Endothelial cell of umbilical vein (primary cell): ENCODE measurements around the gene MYO1E. TPM values are rescaled to one million over a fixed set of nuclear protein-coding genes. Genes with fewer than 3 reads are reported as not detected.

Experiments used
- BruUV-seq: library from RNA; stranded (reverse); fragments of 400-500 nt; replicated peaks from 2 replicates; lab custom pipeline; 2021; lab: Mats Ljungman, UMichigan
- CTCF ChIA-PET: fragments of 300-600, 350-600 bp; sonication (Branson Sonifier 250); formaldehyde crosslinking; loops from one replicate; lab custom pipeline; 2021; ENCODE audit warnings: antibody characterized with exemption, inconsistent platforms; lab: Charles Lee
- POLR2A ChIA-PET: fragments of 300-600, 350-600 bp; sonication (Branson Sonifier 250); formaldehyde crosslinking; loops from one replicate; lab custom pipeline; 2021; ENCODE audit warnings: antibody characterized with exemption, inconsistent platforms; lab: Charles Lee
- DNase-seq: peaks from one replicate; pipeline ENCODE4 v3.0.0-alpha.2; 2011; ENCODE audit warnings: low read depth, low spot score
- FAIRE-seq: peaks from 2 replicates; lab custom pipeline; 2011; peaks lifted over from hg19 to GRCh38; lab: Jason Lieb, UNC
- H2AFZ ChIP-seq: 2 replicates; pipeline ENCODE4 v1.6.0; 2012; ENCODE audit warnings: low read depth, low read length, control low read depth, inconsistent platforms
- H3K27ac ChIP-seq: 2 replicates; pipeline ENCODE4 v1.5.1; 2011; ENCODE audit warnings: low read depth, mild to moderate bottlenecking, control low read depth, low read length, moderate library complexity; ENCODE audit not compliant: insufficient read depth
- H3K27me3 ChIP-seq, 2 experiments: 2 replicates each; pipeline versions ENCODE4 v1.6.0 to v1.6.1; 2011; ENCODE audit warnings: low read length in 2 of 2, mixed read lengths in 1 of 2; ENCODE audit not compliant: control insufficient read depth in 2 of 2, insufficient read depth in 2 of 2
- H3K36me3 ChIP-seq, 2 experiments: 2 replicates in 1 of 2; 3 replicates in 1 of 2; pipeline ENCODE4 v1.5.1; 2011; ENCODE audit warnings: low read length in 2 of 2, mild to moderate bottlenecking in 1 of 2, moderate library complexity in 1 of 2; ENCODE audit not compliant: control insufficient read depth in 2 of 2, insufficient read depth in 2 of 2; ENCODE audit errors: extremely low read depth in 1 of 2
- H3K4me1 ChIP-seq: 3 replicates; pipeline ENCODE4 v1.5.1; 2011; ENCODE audit warnings: mild to moderate bottlenecking, low read length; ENCODE audit not compliant: control insufficient read depth, insufficient read depth; ENCODE audit errors: extremely low read depth
- H3K4me2 ChIP-seq: 2 replicates; pipeline ENCODE4 v1.6.1; 2011; ENCODE audit warnings: low read length, control low read depth, mixed read lengths; ENCODE audit not compliant: insufficient read depth
- H3K4me3 ChIP-seq, 3 experiments: fragments of 200-600 bp in 1 of 3; sonication (generic), shearing (Covaris generic) in 1 of 3; replicated peaks in 1 of 3; 2 replicates each; pipeline ENCODE4 v1.5.1; 2011 to 2016; ENCODE audit warnings: control low read depth in 3 of 3, low read length in 3 of 3, mild to moderate bottlenecking in 2 of 3, inconsistent platforms in 1 of 3, low read depth in 1 of 3, moderate library complexity in 1 of 3; ENCODE audit not compliant: insufficient read depth in 1 of 3
- H3K79me2 ChIP-seq: 2 replicates; pipeline ENCODE4 v1.6.0; 2012; ENCODE audit warnings: low read length, inconsistent platforms; ENCODE audit not compliant: control insufficient read depth, insufficient read depth
- H3K9ac ChIP-seq: replicated peaks from 2 replicates; pipeline ENCODE3; 2011; ENCODE audit warnings: low read length, control low read depth; ENCODE audit not compliant: insufficient read depth; ENCODE audit errors: extremely low read depth
- H3K9me1 ChIP-seq: replicated peaks from 3 replicates; pipeline ENCODE4 v1.6.0; 2011; ENCODE audit warnings: mild to moderate bottlenecking, low read length; ENCODE audit not compliant: control insufficient read depth, insufficient read depth; ENCODE audit errors: extremely low read depth
- H3K9me3 ChIP-seq: replicated peaks from 2 replicates; pipeline ENCODE4 v1.5.1; 2012; ENCODE audit warnings: low read length, inconsistent platforms; ENCODE audit not compliant: control insufficient read depth, insufficient read depth
- H4K20me1 ChIP-seq: replicated peaks from 2 replicates; pipeline ENCODE3; 2011; ENCODE audit warnings: mild to moderate bottlenecking, low read length; ENCODE audit not compliant: control insufficient read depth, insufficient read depth; ENCODE audit errors: extremely low read depth
- CTCF ChIP-seq, 2 donors: IDR thresholded peaks; 1 replicate in 1 of 2; 2 replicates in 1 of 2; pipeline ENCODE4 v1.5.1; 2011; ENCODE audit warnings: low read length in 2 of 2, mild to moderate bottlenecking in 2 of 2, moderate library complexity in 2 of 2, control low read depth in 1 of 2, inconsistent platforms in 1 of 2, low read depth in 1 of 2; ENCODE audit not compliant: insufficient read depth in 1 of 2; ENCODE audit errors: extremely low read depth in 1 of 2
- EZH2 ChIP-seq: IDR thresholded peaks from 2 replicates; pipeline ENCODE4 v1.6.1; 2012; ENCODE audit warnings: borderline replicate concordance, low read depth, mild to moderate bottlenecking, moderate library complexity, low read length, inconsistent platforms; ENCODE audit not compliant: severe bottlenecking
- FOS ChIP-seq: IDR thresholded peaks from 2 replicates; pipeline ENCODE4 v1.6.1; 2011; ENCODE audit warnings: mild to moderate bottlenecking, low read length, moderate library complexity, borderline replicate concordance; ENCODE audit not compliant: insufficient read depth
- GATA2 ChIP-seq: IDR thresholded peaks from 2 replicates; pipeline ENCODE4 v1.7.0; 2011; ENCODE audit warnings: low read depth, mild to moderate bottlenecking, moderate library complexity, mixed read lengths, low read length; ENCODE audit not compliant: insufficient read length, insufficient read depth
- JUN ChIP-seq: IDR thresholded peaks from 2 replicates; pipeline ENCODE4 v1.6.1; 2011; ENCODE audit warnings: borderline replicate concordance, low read depth; ENCODE audit not compliant: insufficient read length, insufficient read depth
- MAX ChIP-seq: IDR thresholded peaks from 2 replicates; pipeline ENCODE4 v1.6.1; 2011; ENCODE audit not compliant: insufficient read depth, insufficient read length
- POLR2A ChIP-seq: IDR thresholded peaks from 2 replicates; pipeline ENCODE4 v1.6.1; 2012; ENCODE audit warnings: low read depth, mild to moderate bottlenecking, control low read depth, low read length
- POLR2AphosphoS5 ChIP-seq: IDR thresholded peaks from 2 replicates; pipeline ENCODE4 v1.6.1; 2012; ENCODE audit warnings: low read depth, mild to moderate bottlenecking, control low read depth, low read length, moderate library complexity; ENCODE audit not compliant: insufficient read depth
- dilution Hi-C: fragments of 300-500 bp; cut with MboI; formaldehyde crosslinking; loops from one replicate; pipeline ENCODE4 v1.15.0; 2019; ENCODE audit warnings: low sequenced_read_pairs; ENCODE audit not compliant: extremely low pct_ligation_motif_present
- intact Hi-C: fragments of 100-400 bp; cut with micrococcal nuclease; formaldehyde crosslinking; loops from one replicate; pipeline ENCODE4 v1.10.0; 2022
- polyA plus RNA-seq, 4 experiments: library from polyadenylated mRNA; depleted of rRNA in 3 of 4; stranded (reverse) in 3 of 4; unstranded in 1 of 4; fragments of >200 nt; gene quantifications; 2 replicates each; pipeline versions ENCODE4 v1.2.1 to v1.2.3, GENCODE V29; 2011 to 2012; ENCODE audit warnings: missing spikeins in 1 of 4
- total RNA-seq: library from RNA; stranded (reverse); gene quantifications from 2 replicates; pipeline ENCODE4 v1.2.3, GENCODE V29; 2021

The MYO1E gene
- total and polyA plus RNA-seq, 2 donors (not counting 3 experiments of a cell fraction or from before 2014, with no cell fraction given) = 31.6 to 218 TPM

- no peak for TF ChIP-seq CTCF (IDR thresholded peaks at IDR 0.05; ENCODE audit: extremely low read depth in 1 of 2, insufficient read depth in 1 of 2, low read depth in 1 of 2, low read length in 2 of 2)
- no peak for TF ChIP-seq MAX
- TF ChIP-seq POLR2A = no peak
- no peak for TF ChIP-seq POLR2AphosphoS5
- TF ChIP-seq JUN = no peak
- no peak for TF ChIP-seq FOS
- TF ChIP-seq GATA2 = no peak
- TF ChIP-seq EZH2 = no peak
- Histone ChIP-seq H4K20me1 (no peaks in the 10 kb centered on the region), H2AFZ (no peak overlapping the region), H3K4me1 (peaks cover 20% of the 10 kb centered on the region), H3K27ac (no peak overlapping the region), H3K79me2 (peaks cover 18% of the 10 kb centered on the region), H3K36me3 (peaks cover 0 to 4% of the 10 kb centered on the region in 2 experiments), H3K4me2 (no peak overlapping the region), H3K9ac (no peak overlapping the region), H3K9me1 (no peaks in the 10 kb centered on the region), H3K9me3 (no peaks in the 10 kb centered on the region), H3K4me3 (no peak overlapping the region), H3K27me3 (no peaks in the 10 kb centered on the region)
- dilution Hi-C loops = no loop called here
- ChIA-PET CTCF (no interaction called here), POLR2A (no interaction called here)
- intact Hi-C loops = no loop called here
- FAIRE-seq = no peak
- no TSS peak for BruUV-seq
- DNase-seq = no peak
Observed at GRCh38 chr15:59240036-59240435, 132.6 kb downstream of the MYO1E start.
